A673 (cell line): ENCODE results near the gene CARMIL3. TPM values are rescaled to one million over a fixed set of nuclear protein-coding genes. Genes with fewer than 3 reads are reported as not detected.

Source experiments
- BruUV-seq: library from RNA; stranded (reverse); fragments of 400-500 nt; replicated peaks from 2 replicates; lab custom pipeline; 2021; lab: Mats Ljungman, UMichigan
- CTCF ChIA-PET: fragments of 300-600 bp; sonication (Branson Sonifier 250); formaldehyde crosslinking; loops from one replicate; lab custom pipeline; 2022; ENCODE audit warnings: antibody characterized with exemption; lab: Charles Lee
- POLR2A ChIA-PET: fragments of 300-600 bp; sonication (Branson Sonifier 250); formaldehyde crosslinking; loops from one replicate; lab custom pipeline; 2022; ENCODE audit warnings: antibody characterized with exemption; ENCODE audit not compliant: low non-redundant PET; lab: Charles Lee
- DNase-seq: peaks from one replicate; pipeline ENCODE4 v3.0.0-alpha.2; 2015; ENCODE audit warnings: low spot score
- H3K27ac ChIP-seq: fragments of 200-600 bp; sonication (generic); 2 replicates; pipeline ENCODE4 v1.5.1; 2016; ENCODE audit warnings: mixed run types, low read depth, mild to moderate bottlenecking, mixed read lengths, antibody characterized with exemption, low read length; ENCODE audit not compliant: poor library complexity, severe bottlenecking
- H3K27me3 ChIP-seq: fragments of 200-600 bp; sonication (generic); replicated peaks from 2 replicates; pipeline ENCODE4 v1.6.1; 2017; ENCODE audit warnings: mixed run types, low read depth, mild to moderate bottlenecking, mixed read lengths, antibody characterized with exemption, low read length; ENCODE audit not compliant: insufficient read depth, poor library complexity
- H3K36me3 ChIP-seq: fragments of 200-600 bp; sonication (generic); 2 replicates; pipeline ENCODE4 v1.6.1; 2016; ENCODE audit warnings: mixed run types, mild to moderate bottlenecking, mixed read lengths, antibody characterized with exemption, low read length; ENCODE audit not compliant: insufficient read depth, poor library complexity, severe bottlenecking
- H3K4me1 ChIP-seq: fragments of 200-600 bp; sonication (generic); 2 replicates; pipeline ENCODE4 v1.6.1; 2017; ENCODE audit warnings: mixed run types, mild to moderate bottlenecking, mixed read lengths, antibody characterized with exemption, low read length; ENCODE audit not compliant: insufficient read depth, poor library complexity, severe bottlenecking
- H3K4me3 ChIP-seq: fragments of 200-600 bp; sonication (generic); 2 replicates; pipeline ENCODE4 v1.5.1; 2016; ENCODE audit warnings: low read depth, mixed run types, mild to moderate bottlenecking, mixed read lengths, low read length; ENCODE audit not compliant: poor library complexity, severe bottlenecking
- H3K9me3 ChIP-seq: fragments of 200-600 bp; sonication (generic); 2 replicates; pipeline ENCODE4 v1.6.1; 2016; ENCODE audit warnings: mixed run types, low read depth, mild to moderate bottlenecking, mixed read lengths, antibody characterized with exemption, low read length; ENCODE audit not compliant: poor library complexity, severe bottlenecking
- CTCF ChIP-seq: fragments of 300-800, 200-600 bp; sonication (generic); conservative IDR thresholded peaks from 2 replicates; pipeline ENCODE4 v1.5.1; 2017; ENCODE audit warnings: low read depth, mild to moderate bottlenecking, antibody characterized with exemption, low read length, moderate library complexity, mixed read lengths
- EZH2 ChIP-seq: fragments of 200-600 bp; sonication (generic); IDR thresholded peaks from 2 replicates; pipeline ENCODE4 v1.6.1; 2017; ENCODE audit warnings: borderline replicate concordance, low read depth, mild to moderate bottlenecking, mixed read lengths, antibody characterized with exemption, low read length; ENCODE audit not compliant: poor library complexity, severe bottlenecking
- intact Hi-C: fragments of 100-400 bp; cut with micrococcal nuclease; formaldehyde crosslinking; loops from one replicate; pipeline ENCODE4 v1.10.0; 2022; ENCODE audit not compliant: unreplicated experiment
- total RNA-seq: library from RNA; stranded (reverse); gene quantifications from 2 replicates; pipeline ENCODE4 v1.2.3, GENCODE V29; 2021

Gene CARMIL3
- total RNA-seq, 1 experiment from 2014 or later, result 0.49 TPM

DNA sequence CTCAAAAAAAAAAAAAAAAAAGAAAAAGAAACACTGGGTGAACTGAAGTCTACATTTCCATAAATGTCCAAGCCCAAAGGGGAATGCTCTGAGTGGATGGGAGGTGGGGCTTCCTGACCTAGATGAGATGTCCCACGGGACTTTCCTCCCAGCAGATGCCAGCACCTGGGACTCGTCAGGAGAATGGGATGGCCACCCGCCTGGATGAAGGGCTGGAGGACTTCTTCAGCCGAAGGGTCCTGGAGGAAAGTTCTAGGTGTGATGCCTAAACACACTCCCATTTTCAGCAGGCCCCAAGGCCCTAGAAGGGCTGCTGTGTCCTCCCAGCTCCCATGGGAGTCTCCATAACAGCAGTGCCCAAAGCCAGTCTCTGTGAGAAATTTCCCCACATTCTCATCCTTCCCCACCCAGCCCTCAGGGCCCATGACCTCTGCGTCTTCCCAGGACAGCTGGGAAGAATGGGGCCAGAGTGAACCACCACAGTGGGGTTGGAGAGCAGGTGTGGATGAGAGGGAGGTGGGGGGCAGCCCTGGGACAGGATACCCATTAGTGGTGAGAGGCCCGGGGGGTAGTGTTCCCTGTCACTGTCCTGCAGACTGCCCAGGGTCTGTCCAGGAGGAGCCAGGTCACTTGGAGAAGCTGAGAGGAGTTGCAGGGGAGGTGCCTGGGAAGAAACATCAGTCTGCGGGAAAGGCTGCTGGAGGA is 12.4 kb downstream of the CARMIL3 start:
- ChIA-PET CTCF (no interaction called here), POLR2A (interaction anchor here (0.5 kb wide), 1 partner anchor 95 kb away, joined by 12 read pairs; no protein-coding TSS in a partner anchor)
- no peaks in the 10 kb centered on the region for H3K36me3 ChIP-seq
- no peaks in the 10 kb centered on the region for H3K27me3 ChIP-seq
- intact Hi-C loops, result no loop called here
- no peak overlapping the region for H3K27ac ChIP-seq
- H3K4me3 ChIP-seq, result no peak overlapping the region
- BruUV-seq, result no TSS peak
- DNase-seq, result no peak
- no peaks in the 10 kb centered on the region for H3K4me1 ChIP-seq
- no peaks in the 10 kb centered on the region for H3K9me3 ChIP-seq
- TF ChIP-seq EZH2 (no peak), CTCF (no peak)

DNA sequence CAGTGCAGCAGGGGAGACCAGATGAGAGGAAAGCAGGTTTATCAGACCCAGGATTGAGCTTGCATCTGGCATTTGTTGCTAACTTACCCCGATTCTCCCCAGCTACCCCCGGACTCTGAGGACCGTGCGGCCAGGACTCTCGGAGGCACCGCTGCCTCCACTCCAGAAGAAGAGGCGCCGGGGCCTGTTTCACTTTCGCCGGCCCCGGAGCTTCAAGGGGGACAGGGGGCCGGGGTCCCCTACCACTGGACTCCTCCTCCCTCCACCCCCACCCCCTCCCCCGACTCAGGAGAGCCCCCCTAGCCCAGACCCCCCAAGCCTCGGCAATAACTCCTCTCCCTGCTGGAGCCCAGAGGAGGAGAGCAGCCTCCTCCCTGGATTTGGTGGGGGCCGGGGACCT is 13.0 kb downstream of the CARMIL3 start:
- ChIA-PET POLR2A (interaction anchor here (0.5 kb wide), 1 partner anchor 95 kb away, joined by 12 read pairs; no protein-coding TSS in a partner anchor), CTCF (no interaction called here)
- H3K36me3 ChIP-seq, result no peaks in the 10 kb centered on the region
- H3K4me1 ChIP-seq, result no peaks in the 10 kb centered on the region
- H3K27me3 ChIP-seq, result peaks cover 3% of the 10 kb centered on the region
- BruUV-seq, result no TSS peak
- no peak for DNase-seq
- H3K27ac ChIP-seq, result no peak overlapping the region
- no peak overlapping the region for H3K4me3 ChIP-seq
- intact Hi-C loops, result no loop called here
- TF ChIP-seq CTCF (no peak), EZH2 (no peak)
- no peaks in the 10 kb centered on the region for H3K9me3 ChIP-seq

GRCh38 chr14:24065408-24065807 is 13.6 kb downstream of the CARMIL3 start:
- CTCF ChIA-PET, result no interaction called here
- Histone ChIP-seq H3K36me3 (no peaks in the 10 kb centered on the region), H3K27me3 (peaks cover 6% of the 10 kb centered on the region), H3K4me3 (no peak overlapping the region), H3K4me1 (no peaks in the 10 kb centered on the region), H3K27ac (no peak overlapping the region), H3K9me3 (no peaks in the 10 kb centered on the region)
- intact Hi-C loops, result no loop called here
- DNase-seq, result no peak
- no TSS peak for BruUV-seq
- TF ChIP-seq CTCF, result no peak
- TF ChIP-seq EZH2, result no peak
- POLR2A ChIA-PET, result no interaction called here
